Parathyroid adenoma (tissue), 2 donors: Measurements from ENCODE around the gene CCDC3.
"Not testable (repeated sequence)": the region's sequence is repeated elsewhere in the genome, so short reads cannot be mapped to it uniquely, and the experiment has no call there.

ENCODE experiments used
- H2AFZ ChIP-seq: fragments of 300-600 bp; sonication (generic); one replicate; pipeline ENCODE4 v1.7.0; 2017; ENCODE audit warnings: antibody characterized with exemption, mild to moderate bottlenecking
- H3K27ac ChIP-seq: fragments of 300-600 bp; sonication (generic); one replicate; pipeline ENCODE4 v1.7.0; 2017
- H3K27me3 ChIP-seq: fragments of 300-600 bp; sonication (generic); one replicate; pipeline ENCODE4 v1.7.0; 2017; ENCODE audit warnings: low read length; ENCODE audit not compliant: control insufficient read depth, insufficient read depth
- H3K36me3 ChIP-seq: fragments of 300-600 bp; sonication (generic); one replicate; pipeline ENCODE4 v1.7.0; 2017; ENCODE audit warnings: low read length; ENCODE audit not compliant: control insufficient read depth, insufficient read depth
- H3K4me1 ChIP-seq: fragments of 300-600 bp; sonication (generic); one replicate; pipeline ENCODE4 v1.7.0; 2017; ENCODE audit warnings: control low read depth
- H3K4me2 ChIP-seq: fragments of 300-600 bp; sonication (generic); one replicate; pipeline ENCODE4 v1.7.0; 2017; ENCODE audit warnings: low read length
- H3K4me3 ChIP-seq: fragments of 300-600 bp; sonication (generic); one replicate; pipeline ENCODE4 v1.7.0; 2017; ENCODE audit warnings: low read depth, low read length
- H3K79me2 ChIP-seq: fragments of 300-600 bp; sonication (generic); one replicate; pipeline ENCODE4 v1.7.0; 2017; ENCODE audit warnings: control low read depth
- H3K9ac ChIP-seq: fragments of 300-600 bp; sonication (generic); one replicate; pipeline ENCODE4 v1.7.0; 2017; ENCODE audit warnings: mild to moderate bottlenecking
- H3K9me3 ChIP-seq: fragments of 300-600 bp; sonication (generic); one replicate; pipeline ENCODE4 v1.7.0; 2017; ENCODE audit warnings: low read length; ENCODE audit not compliant: control insufficient read depth
- TF ChIP-seq, protein P1 (sequence below): fragments of 300-600 bp; sonication (generic); IDR thresholded peaks from one replicate; pipeline ENCODE4 v1.7.0; 2017; ENCODE audit warnings: antibody characterized with exemption, mild to moderate bottlenecking
- donor health status: primary hyperparathyroidism.

Gene CCDC3

DNA sequence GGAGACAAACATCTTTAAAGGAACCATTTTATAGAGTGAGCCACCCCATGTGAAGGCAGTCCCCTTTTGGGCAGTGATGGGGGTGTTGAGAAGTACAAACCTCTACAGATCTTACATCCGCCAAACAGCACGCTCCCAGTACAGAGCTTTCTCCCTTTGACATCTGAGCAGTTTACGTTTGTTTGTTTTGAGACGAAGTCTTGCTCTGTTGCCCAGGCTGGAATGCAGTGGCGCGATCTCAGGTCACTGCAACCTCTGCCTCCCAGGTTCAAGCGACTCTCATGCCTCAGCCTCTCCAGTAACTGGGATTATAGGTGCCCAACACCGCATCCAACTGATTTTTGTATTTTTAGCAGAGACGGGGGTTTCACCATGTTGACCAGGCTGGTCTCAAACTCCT, 128.9 kb downstream of the CCDC3 start:
- Histone ChIP-seq H3K79me2 (no peaks in the 10 kb centered on the region), H3K27ac (no peak overlapping the region), H3K9me3 (no peaks in the 10 kb centered on the region), H3K4me3 (no peak overlapping the region), H3K9ac (no peak overlapping the region), H3K4me1 (no peaks in the 10 kb centered on the region), H3K36me3 (no peaks in the 10 kb centered on the region), H2AFZ (no peak overlapping the region), H3K27me3 (no peaks in the 10 kb centered on the region), H3K4me2 (no peak overlapping the region)
- TF ChIP-seq, protein P1, sequence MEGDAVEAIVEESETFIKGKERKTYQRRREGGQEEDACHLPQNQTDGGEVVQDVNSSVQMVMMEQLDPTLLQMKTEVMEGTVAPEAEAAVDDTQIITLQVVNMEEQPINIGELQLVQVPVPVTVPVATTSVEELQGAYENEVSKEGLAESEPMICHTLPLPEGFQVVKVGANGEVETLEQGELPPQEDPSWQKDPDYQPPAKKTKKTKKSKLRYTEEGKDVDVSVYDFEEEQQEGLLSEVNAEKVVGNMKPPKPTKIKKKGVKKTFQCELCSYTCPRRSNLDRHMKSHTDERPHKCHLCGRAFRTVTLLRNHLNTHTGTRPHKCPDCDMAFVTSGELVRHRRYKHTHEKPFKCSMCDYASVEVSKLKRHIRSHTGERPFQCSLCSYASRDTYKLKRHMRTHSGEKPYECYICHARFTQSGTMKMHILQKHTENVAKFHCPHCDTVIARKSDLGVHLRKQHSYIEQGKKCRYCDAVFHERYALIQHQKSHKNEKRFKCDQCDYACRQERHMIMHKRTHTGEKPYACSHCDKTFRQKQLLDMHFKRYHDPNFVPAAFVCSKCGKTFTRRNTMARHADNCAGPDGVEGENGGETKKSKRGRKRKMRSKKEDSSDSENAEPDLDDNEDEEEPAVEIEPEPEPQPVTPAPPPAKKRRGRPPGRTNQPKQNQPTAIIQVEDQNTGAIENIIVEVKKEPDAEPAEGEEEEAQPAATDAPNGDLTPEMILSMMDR, result no peak

- TF ChIP-seq, protein P1, result no peak
- no peak overlapping the region for H2AFZ ChIP-seq
- no peaks in the 10 kb centered on the region for H3K79me2 ChIP-seq
- no peak overlapping the region for H3K4me2 ChIP-seq
- H3K4me3 ChIP-seq, result no peak overlapping the region
- H3K36me3 ChIP-seq, result no peaks in the 10 kb centered on the region
- no peak overlapping the region for H3K9ac ChIP-seq
- no peaks in the 10 kb centered on the region for H3K4me1 ChIP-seq
- H3K27me3 ChIP-seq, result no peaks in the 10 kb centered on the region
- H3K9me3 ChIP-seq, result no peaks in the 10 kb centered on the region
- H3K27ac ChIP-seq, result no peak overlapping the region
These were observed 132.1 kb downstream of the CCDC3 start for GRCh38 chr10:12869427-12869826.

DNA sequence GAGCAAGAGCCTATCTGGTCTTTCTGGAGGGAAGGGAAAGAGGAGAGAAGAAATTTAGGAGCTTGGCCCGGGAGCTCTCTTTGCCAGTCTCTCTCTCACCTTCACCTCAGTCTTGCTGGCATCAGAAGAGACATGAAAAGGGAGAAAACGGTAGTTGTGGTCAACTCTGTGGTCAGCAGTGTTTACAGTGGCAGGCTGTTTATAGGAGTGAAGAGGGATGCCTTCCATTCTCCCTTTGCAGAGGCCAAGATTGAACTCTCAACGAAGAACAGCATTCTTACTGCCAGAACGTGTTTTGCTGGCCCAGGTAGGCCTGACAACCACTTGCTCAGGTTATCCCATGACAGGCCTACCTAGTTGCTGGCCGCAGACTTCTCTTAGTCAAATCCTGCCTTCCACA, 133.3 kb downstream of the CCDC3 start:
- H3K27ac ChIP-seq, result no peak overlapping the region
- H3K9ac ChIP-seq, result no peak overlapping the region
- H3K36me3 ChIP-seq, result no peaks in the 10 kb centered on the region
- H3K27me3 ChIP-seq, result no peaks in the 10 kb centered on the region
- no peaks in the 10 kb centered on the region for H3K9me3 ChIP-seq
- no peak overlapping the region for H2AFZ ChIP-seq
- TF ChIP-seq, protein P1, result no peak
- no peaks in the 10 kb centered on the region for H3K79me2 ChIP-seq
- H3K4me3 ChIP-seq, result no peak overlapping the region
- H3K4me2 ChIP-seq, result no peak overlapping the region
- H3K4me1 ChIP-seq, result no peaks in the 10 kb centered on the region

GRCh38 chr10:12865515-12865914, 136.0 kb downstream of the CCDC3 start:
- H3K27me3 ChIP-seq, H3K36me3 ChIP-seq, H3K27ac ChIP-seq, H3K4me3 ChIP-seq, H3K9me3 ChIP-seq, H3K79me2 ChIP-seq, H3K9ac ChIP-seq, H2AFZ ChIP-seq, H3K4me2 ChIP-seq, H3K4me1 ChIP-seq: not testable (repeated sequence)

GRCh38 chr10:12862459-12862858, 139.1 kb downstream of the CCDC3 start:
- H3K4me3 ChIP-seq, result no peak overlapping the region
- no peaks in the 10 kb centered on the region for H3K27me3 ChIP-seq
- H3K27ac ChIP-seq, result no peak overlapping the region
- no peak overlapping the region for H3K9ac ChIP-seq
- no peak overlapping the region for H3K4me2 ChIP-seq
- no peaks in the 10 kb centered on the region for H3K4me1 ChIP-seq
- no peaks in the 10 kb centered on the region for H3K79me2 ChIP-seq
- H3K36me3 ChIP-seq, result no peaks in the 10 kb centered on the region
- no peak overlapping the region for H2AFZ ChIP-seq
- H3K9me3 ChIP-seq, result no peaks in the 10 kb centered on the region
- TF ChIP-seq, protein P1, result no peak
